ENCODE measurements around the gene GOLT1B. TPM values are rescaled to one million over a fixed set of nuclear protein-coding genes. Genes with fewer than 3 reads are reported as not detected.

The GOLT1B gene
- total and polyA plus RNA-seq, 2 of the 13 experiments (the other 11 are each of a cell fraction or from before 2014, with no cell fraction given) = 23.6 to 38.4 TPM

GRCh38 chr12:21501258-21502163 lies at the start of gene GOLT1B, which contains the start of gene RECQL (continued):
- TF ChIP-seq ZSCAN9 (CRISPR knock-in tag; IDR thresholded peaks at IDR 0.05; ENCODE audit: borderline replicate concordance) (no peak; the same call in 1 of the 2 replicates), FOXA3 (CRISPR knock-in tag; IDR thresholded peaks at IDR 0.05) (peak; percentile 18; the same call in 1 of the 2 replicates), MEIS1 (CRISPR knock-in tag; IDR thresholded peaks at IDR 0.05; ENCODE audit: borderline replicate concordance) (no peak), ETS1 (CRISPR knock-in tag; IDR thresholded peaks at IDR 0.05) (0 out of 2 replicates have a peak, but pooled peaks have one; percentile 81), ZNF574 (CRISPR knock-in tag; IDR thresholded peaks at IDR 0.05) (peak; percentile 45; the same call in 1 of the 2 replicates), LBX2 (CRISPR knock-in tag; IDR thresholded peaks at IDR 0.05; ENCODE audit: borderline replicate concordance) (0 out of 2 replicates have a peak, but pooled peaks have one; percentile 60), GRHL1 (CRISPR knock-in tag; conservative IDR thresholded peaks at IDR 0.05) (no peak), CSRNP1 (CRISPR knock-in tag; IDR thresholded peaks at IDR 0.05) (peak; percentile 33; the same call in 1 of the 2 replicates), MAX (IDR thresholded peaks at IDR 0.05) (peak; percentile 98), ZNF564 (CRISPR knock-in tag; IDR thresholded peaks at IDR 0.05) (no peak)

Measured in HepG2 (cell line).